Nephron (organoid): ENCODE data around the gene DRC7.

Source experiments
- H3K27ac Mint-ChIP-seq, 3 experiments: 2 replicates each; pipeline ENCODE4 v1.8.0; 2020; ENCODE audit warnings: mixed read lengths in 3 of 3, mild to moderate bottlenecking in 2 of 3, moderate library complexity in 1 of 3
- H3K27me3 Mint-ChIP-seq: 2 replicates; pipeline ENCODE4 v1.8.0; 2021; ENCODE audit warnings: low read depth, mild to moderate bottlenecking, moderate library complexity, mixed read lengths
- H3K36me3 Mint-ChIP-seq: 2 replicates; pipeline ENCODE4 v1.8.0; 2020; ENCODE audit warnings: low read depth, mixed read lengths
- H3K4me1 Mint-ChIP-seq: 2 replicates; pipeline ENCODE4 v1.8.0; 2020; ENCODE audit warnings: mixed read lengths
- H3K4me3 Mint-ChIP-seq, 3 experiments: 2 replicates each; pipeline ENCODE4 v1.8.0; 2020; ENCODE audit warnings: mild to moderate bottlenecking in 3 of 3, mixed read lengths in 3 of 3, moderate library complexity in 2 of 3
- H3K9me3 Mint-ChIP-seq: 2 replicates; pipeline ENCODE4 v1.8.0; 2020; ENCODE audit warnings: mixed read lengths
- TF ChIP-seq, protein P1 (sequence below), 3 experiments: fragments of 200-600 bp; sonication (generic); IDR thresholded peaks; one replicate each; pipeline ENCODE4 v1.5.0; 2021; ENCODE audit warnings: antibody characterized with exemption in 3 of 3; ENCODE audit not compliant: unreplicated experiment in 3 of 3

Gene DRC7

DNA sequence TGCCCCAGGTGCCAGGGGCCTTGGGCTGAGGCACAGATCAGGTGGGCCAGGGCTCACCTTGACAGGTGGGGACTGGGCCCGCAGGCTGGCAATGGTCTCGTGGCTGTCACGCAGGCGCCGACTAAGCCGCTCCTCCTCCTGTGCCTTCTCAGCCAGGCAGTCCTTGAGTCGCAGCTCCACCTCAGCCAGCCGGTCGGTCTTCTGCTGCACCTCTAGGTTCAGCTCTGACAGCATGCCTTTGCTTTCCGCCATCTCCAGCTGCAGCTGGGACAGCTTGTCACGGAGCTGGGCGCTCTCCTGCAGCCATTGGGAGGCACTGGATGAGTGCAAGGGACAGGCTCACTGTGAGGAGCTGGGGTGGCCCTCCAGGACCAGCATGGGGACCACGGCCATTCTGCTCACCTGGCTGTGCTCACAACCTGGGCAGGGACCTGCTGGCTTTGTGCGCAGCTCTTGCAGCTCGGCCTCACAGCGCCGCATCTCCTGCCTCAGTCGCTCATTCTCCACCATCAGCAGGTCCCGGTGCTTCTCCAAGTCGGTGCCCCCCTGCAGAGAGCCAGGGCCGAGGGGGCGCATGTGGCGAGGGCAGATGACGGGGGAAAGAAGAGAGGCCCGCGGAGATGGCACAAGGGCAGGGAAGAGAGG lies 76.7 kb downstream of the DRC7 start:
- Mint-ChIP-seq H3K27ac (no peak overlapping the region), H3K9me3 (no peaks in the 10 kb centered on the region), H3K27me3 (no peaks in the 10 kb centered on the region), H3K4me3 (no peak overlapping the region), H3K4me1 (peaks cover 5% of the 10 kb centered on the region), H3K36me3 (peaks cover 7% of the 10 kb centered on the region)
- TF ChIP-seq, protein P1, sequence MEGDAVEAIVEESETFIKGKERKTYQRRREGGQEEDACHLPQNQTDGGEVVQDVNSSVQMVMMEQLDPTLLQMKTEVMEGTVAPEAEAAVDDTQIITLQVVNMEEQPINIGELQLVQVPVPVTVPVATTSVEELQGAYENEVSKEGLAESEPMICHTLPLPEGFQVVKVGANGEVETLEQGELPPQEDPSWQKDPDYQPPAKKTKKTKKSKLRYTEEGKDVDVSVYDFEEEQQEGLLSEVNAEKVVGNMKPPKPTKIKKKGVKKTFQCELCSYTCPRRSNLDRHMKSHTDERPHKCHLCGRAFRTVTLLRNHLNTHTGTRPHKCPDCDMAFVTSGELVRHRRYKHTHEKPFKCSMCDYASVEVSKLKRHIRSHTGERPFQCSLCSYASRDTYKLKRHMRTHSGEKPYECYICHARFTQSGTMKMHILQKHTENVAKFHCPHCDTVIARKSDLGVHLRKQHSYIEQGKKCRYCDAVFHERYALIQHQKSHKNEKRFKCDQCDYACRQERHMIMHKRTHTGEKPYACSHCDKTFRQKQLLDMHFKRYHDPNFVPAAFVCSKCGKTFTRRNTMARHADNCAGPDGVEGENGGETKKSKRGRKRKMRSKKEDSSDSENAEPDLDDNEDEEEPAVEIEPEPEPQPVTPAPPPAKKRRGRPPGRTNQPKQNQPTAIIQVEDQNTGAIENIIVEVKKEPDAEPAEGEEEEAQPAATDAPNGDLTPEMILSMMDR (IDR thresholded peaks at IDR 0.05; ENCODE audit: unreplicated experiment in 3 of 3), result no peak

GRCh38 chr16:57773019-57773418 lies 78.4 kb downstream of the DRC7 start:
- Mint-ChIP-seq H3K27ac (no peak overlapping the region), H3K4me1 (peaks cover 5% of the 10 kb centered on the region), H3K9me3 (no peaks in the 10 kb centered on the region), H3K36me3 (peaks cover 12% of the 10 kb centered on the region), H3K27me3 (no peaks in the 10 kb centered on the region), H3K4me3 (no peak overlapping the region)
- TF ChIP-seq, protein P1 (IDR thresholded peaks at IDR 0.05; ENCODE audit: unreplicated experiment in 3 of 3), result no peak

DNA sequence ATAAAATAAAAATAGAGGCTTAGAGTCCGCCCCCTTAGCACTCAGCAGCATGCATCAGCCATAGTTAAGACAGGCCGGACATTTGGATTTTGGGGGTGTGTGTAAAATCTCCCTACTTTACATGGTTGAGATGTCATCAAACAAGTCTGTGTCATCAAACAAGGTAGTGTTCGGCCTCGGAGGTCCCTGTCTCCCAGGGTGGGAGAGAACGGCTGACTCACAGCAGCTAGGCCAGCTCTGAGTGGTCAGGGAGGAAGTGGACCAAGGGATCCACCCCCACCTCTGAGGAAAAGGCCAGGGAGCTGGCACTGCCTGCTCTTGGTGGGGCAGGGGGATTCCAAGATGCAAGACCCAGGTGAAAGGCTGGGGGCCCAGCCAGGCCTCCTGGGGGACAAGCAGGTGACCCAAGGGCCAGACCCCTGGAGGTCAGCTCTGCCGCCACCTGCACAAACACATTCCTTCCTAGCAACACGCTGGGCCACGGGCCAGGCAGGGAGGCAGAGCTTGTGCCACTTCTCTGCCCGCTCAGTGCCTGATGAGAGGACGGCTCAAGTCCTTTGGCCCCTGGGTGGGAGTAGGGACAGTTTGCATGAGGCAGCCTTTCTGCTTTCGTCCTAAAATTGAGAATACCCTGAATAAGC lies 79.2 kb downstream of the DRC7 start:
- Mint-ChIP-seq H3K4me3 (no peak overlapping the region), H3K27me3 (no peaks in the 10 kb centered on the region), H3K36me3 (peaks cover 12% of the 10 kb centered on the region), H3K4me1 (peaks cover 5% of the 10 kb centered on the region), H3K27ac (no peak overlapping the region), H3K9me3 (no peaks in the 10 kb centered on the region)
- TF ChIP-seq, protein P1 (IDR thresholded peaks at IDR 0.05; ENCODE audit: unreplicated experiment in 3 of 3), result no peak

DNA sequence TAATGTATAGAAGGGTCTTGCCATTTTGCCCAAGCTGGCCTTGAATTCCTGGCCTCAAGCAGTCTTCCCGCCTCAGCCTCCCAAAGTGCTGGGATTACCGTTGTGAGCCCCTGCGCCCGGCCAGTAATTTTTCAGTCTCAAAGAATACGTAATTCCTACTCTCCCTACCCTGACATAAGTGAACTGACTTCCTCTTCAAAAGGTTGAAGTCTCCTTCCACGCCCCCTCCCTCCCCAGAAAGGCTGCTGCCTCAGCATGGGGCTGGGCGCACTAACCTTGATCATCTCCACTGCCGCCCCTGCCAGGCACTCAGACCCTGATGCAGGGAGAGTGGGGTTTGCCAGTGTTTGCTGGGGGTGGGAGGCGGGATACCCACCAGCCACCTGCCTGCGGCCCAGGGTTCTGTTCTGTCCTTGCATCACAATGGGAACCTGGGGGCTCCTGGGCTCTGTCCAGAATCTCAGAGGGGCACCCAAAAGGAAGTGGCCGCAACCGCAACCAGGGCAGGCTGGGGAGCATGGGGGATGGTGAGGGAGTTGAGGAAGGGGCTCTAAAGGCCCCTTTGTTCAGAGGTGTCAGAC lies 80.2 kb downstream of the DRC7 start:
- Mint-ChIP-seq H3K27me3 (no peaks in the 10 kb centered on the region), H3K36me3 (peaks cover 18% of the 10 kb centered on the region), H3K4me3 (no peak overlapping the region), H3K27ac (no peak overlapping the region), H3K4me1 (peaks cover 5% of the 10 kb centered on the region), H3K9me3 (no peaks in the 10 kb centered on the region)
- TF ChIP-seq, protein P1 (IDR thresholded peaks at IDR 0.05; ENCODE audit: unreplicated experiment in 3 of 3), result no peak

GRCh38 chr16:57775661-57776469 lies 81.3 kb downstream of the DRC7 start:
- no peaks in the 10 kb centered on the region for H3K9me3 Mint-ChIP-seq
- H3K4me1 Mint-ChIP-seq, result peaks cover 5% of the 10 kb centered on the region
- no peaks in the 10 kb centered on the region for H3K27me3 Mint-ChIP-seq
- peaks cover 18% of the 10 kb centered on the region for H3K36me3 Mint-ChIP-seq
- H3K27ac Mint-ChIP-seq, result no peak overlapping the region
- TF ChIP-seq, protein P1 (IDR thresholded peaks at IDR 0.05; ENCODE audit: unreplicated experiment in 3 of 3), result peak; percentile 40 to 70 (median 53)
- H3K4me3 Mint-ChIP-seq, result no peak overlapping the region
